ENCODE measurements around the gene ZNF740.

The ZNF740 gene

GRCh38 chr12:53236443-53237111 is 56.1 kb downstream of the ZNF740 start:
- Histone ChIP-seq H3K27ac (ENCODE audit: extremely low read depth, low read depth, low read length) (no peak overlapping the region), H3K36me3 (ENCODE audit: control insufficient read depth in 2 of 2, insufficient read depth in 1 of 2, low read length in 2 of 2) (no peaks in the 10 kb centered on the region), H3K4me3 (ENCODE audit: low read depth, low read length) (no peak overlapping the region), H3K9me3 (ENCODE audit: control insufficient read depth, insufficient read depth, low read depth, low read length) (no peaks in the 10 kb centered on the region), H3K4me1 (ENCODE audit: control insufficient read depth, insufficient read depth, low read length) (peaks cover 12% of the 10 kb centered on the region)
- TF ChIP-seq ZNF518A (tag by site-specific recombination; conservative IDR thresholded peaks at IDR 0.05; ENCODE audit: low read depth) = no peak
- 0 out of 2 replicates have a peak, but pooled peaks have one; percentile 6 for TF ChIP-seq SCRT2 (tag by site-specific recombination; IDR thresholded peaks at IDR 0.05)
- peak; percentile 88 for TF ChIP-seq ZNF664 (tag by site-specific recombination; IDR thresholded peaks at IDR 0.05)
- TF ChIP-seq BCL6B (tag by site-specific recombination; IDR thresholded peaks at IDR 0.05) = no peak
- ChIA-PET POLR2A (no interaction called here), CTCF (interaction anchor here (0.8 to 1.3 kb wide), 3 partner anchors 12 to 86 kb away, joined by 3 to 5 read pairs (median 3); no protein-coding TSS in a partner anchor)

- Histone ChIP-seq H3K36me3 (ENCODE audit: control insufficient read depth in 2 of 2, insufficient read depth in 1 of 2, low read length in 2 of 2) (no peaks in the 10 kb centered on the region), H3K27ac (ENCODE audit: extremely low read depth, low read depth, low read length) (no peak overlapping the region), H3K4me3 (ENCODE audit: low read depth, low read length) (no peak overlapping the region), H3K9me3 (ENCODE audit: control insufficient read depth, insufficient read depth, low read depth, low read length) (no peaks in the 10 kb centered on the region), H3K4me1 (ENCODE audit: control insufficient read depth, insufficient read depth, low read length) (no peaks in the 10 kb centered on the region)
- ChIA-PET CTCF (interaction anchor here (0.6 to 4.1 kb wide), 3 partner anchors 22 to 113 kb away, joined by 3 to 14 read pairs (median 4); no protein-coding TSS in a partner anchor), POLR2A (no interaction called here)
- TF ChIP-seq ZNF280C (tag by site-specific recombination; IDR thresholded peaks at IDR 0.05) = no peak
- no peak for TF ChIP-seq ZNF624 (tag by site-specific recombination; IDR thresholded peaks at IDR 0.05)
- TF ChIP-seq ZNF621 (tag by site-specific recombination; IDR thresholded peaks at IDR 0.05) = no peak
- TF ChIP-seq ZNF76 (tag by site-specific recombination; IDR thresholded peaks at IDR 0.05; ENCODE audit: borderline replicate concordance, low read depth) = no peak
- TF ChIP-seq ZNF549 (tag by site-specific recombination; IDR thresholded peaks at IDR 0.05) = no peak
- TF ChIP-seq ZNF155 (tag by site-specific recombination; IDR thresholded peaks at IDR 0.05) = no peak
- no peak for TF ChIP-seq ZNF10 (tag by site-specific recombination; IDR thresholded peaks at IDR 0.05)
- TF ChIP-seq PRDM10 (tag by site-specific recombination; IDR thresholded peaks at IDR 0.05) = no peak
- no peak for TF ChIP-seq ZXDB (tag by site-specific recombination; IDR thresholded peaks at IDR 0.05)
- no peak for TF ChIP-seq ZNF654 (tag by site-specific recombination; IDR thresholded peaks at IDR 0.05; ENCODE audit: low read depth)
- no peak for TF ChIP-seq ZNF514 (tag by site-specific recombination; IDR thresholded peaks at IDR 0.05)
- no peak for TF ChIP-seq ZNF114 (tag by site-specific recombination; IDR thresholded peaks at IDR 0.05)
- TF ChIP-seq HOXA7 (CRISPR knock-in tag; IDR thresholded peaks at IDR 0.05; ENCODE audit: borderline replicate concordance) = no peak
- TF ChIP-seq ZNF449 (tag by site-specific recombination; IDR thresholded peaks at IDR 0.05) = no peak
These were observed 59.2 kb downstream of the ZNF740 start for GRCh38 chr12:53239643-53240258.
